Stimulated activated CD8-positive, alpha-beta memory T cell treated with anti-CD3 and anti-CD28 coated beads, Interleukin-4, amount 100 ng/mL, for 1 hour (primary cell): ENCODE measurements around the gene CHIA.

Experiments
- DNase-seq, 2 donors: peaks; one replicate each; pipeline ENCODE4 v3.0.0-alpha.2; 2020; ENCODE audit warnings: low read depth in 2 of 2, low spot score in 1 of 2

The CHIA gene

GRCh38 chr1:111361761-111362160 lies 71.1 kb downstream of the CHIA start:
- no peak for DNase-seq

- DNase-seq: no peak
Observed at GRCh38 chr1:111364690-111365089, 74.0 kb downstream of the CHIA start.

GRCh38 chr1:111366256-111366655 lies 75.6 kb downstream of the CHIA start:
- DNase-seq: no peak

- no peak for DNase-seq
Observed at GRCh38 chr1:111369177-111369576, 78.5 kb downstream of the CHIA start.

GRCh38 chr1:111369645-111370044 lies 79.0 kb downstream of the CHIA start:
- DNase-seq: no peak
